ENCODE data around the gene P4HA3. TPM values are rescaled to one million over a fixed set of nuclear protein-coding genes. Genes with fewer than 3 reads are reported as not detected.

P4HA3 gene
- total RNA-seq, 1 donor from 2014 or later, result not detected

DNA sequence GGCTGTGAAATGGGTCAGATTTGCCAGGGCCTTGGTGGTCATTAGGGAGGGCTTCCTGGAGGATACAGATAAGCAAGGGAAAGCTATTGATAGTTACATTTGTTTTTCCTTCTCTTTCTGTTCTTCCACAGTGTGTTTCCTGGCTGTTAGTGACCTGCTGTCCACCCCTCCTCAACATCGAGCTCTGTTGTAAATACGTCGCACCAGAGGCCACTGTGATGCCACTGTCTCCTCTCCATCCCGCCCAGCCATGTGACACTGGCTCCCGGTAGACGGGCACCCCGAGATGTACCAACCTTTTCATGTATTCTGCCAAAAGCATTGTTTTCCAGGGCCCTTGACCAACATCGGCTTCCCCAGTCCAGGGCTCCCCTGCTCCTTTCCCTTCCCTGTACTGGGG lies 58.1 kb downstream of the P4HA3 start:
- no peak for DNase-seq
- TF ChIP-seq CTCF (IDR thresholded peaks at IDR 0.05; ENCODE audit: partially characterized antibody, unreplicated experiment), result no peak
- H3K27ac Mint-ChIP-seq (ENCODE audit: unreplicated experiment), result no peak overlapping the region
- H3K4me3 Mint-ChIP-seq (ENCODE audit: unreplicated experiment), result no peak overlapping the region
- H3K9me3 Mint-ChIP-seq (ENCODE audit: unreplicated experiment), result peaks cover 1% of the 10 kb centered on the region
- no peaks in the 10 kb centered on the region for H3K4me1 Mint-ChIP-seq (ENCODE audit: low read depth, unreplicated experiment)
- peaks cover 17% of the 10 kb centered on the region for H3K36me3 Mint-ChIP-seq (ENCODE audit: unreplicated experiment)
- H3K27me3 Mint-ChIP-seq (ENCODE audit: unreplicated experiment), result no peaks in the 10 kb centered on the region

DNA sequence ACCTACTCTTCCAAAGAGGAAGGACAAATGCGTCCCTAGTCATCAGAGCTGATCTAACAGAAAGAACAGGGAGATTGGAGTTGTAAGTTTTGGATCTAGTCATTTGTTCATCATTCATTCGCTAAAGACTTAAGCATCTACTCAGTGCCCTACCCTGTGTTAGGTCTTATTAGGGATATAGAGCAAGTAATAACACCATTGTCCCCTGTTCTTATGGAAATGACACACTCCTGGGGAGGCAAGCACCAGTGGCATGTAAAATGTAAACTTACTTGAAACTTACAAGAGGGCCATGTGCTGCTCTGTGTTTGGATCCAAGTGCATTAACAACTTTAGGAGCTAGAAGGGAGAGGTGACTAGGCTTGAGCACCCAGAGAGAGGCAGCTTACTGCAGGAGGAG lies 61.9 kb downstream of the P4HA3 start:
- no peak for TF ChIP-seq CTCF (IDR thresholded peaks at IDR 0.05; ENCODE audit: partially characterized antibody, unreplicated experiment)
- no peaks in the 10 kb centered on the region for H3K27me3 Mint-ChIP-seq (ENCODE audit: unreplicated experiment)
- peaks cover 10% of the 10 kb centered on the region for H3K36me3 Mint-ChIP-seq (ENCODE audit: unreplicated experiment)
- no peak overlapping the region for H3K27ac Mint-ChIP-seq (ENCODE audit: unreplicated experiment)
- no peaks in the 10 kb centered on the region for H3K4me1 Mint-ChIP-seq (ENCODE audit: low read depth, unreplicated experiment)
- no peaks in the 10 kb centered on the region for H3K9me3 Mint-ChIP-seq (ENCODE audit: unreplicated experiment)
- H3K4me3 Mint-ChIP-seq (ENCODE audit: unreplicated experiment), result no peak overlapping the region
- no peak for DNase-seq

DNA sequence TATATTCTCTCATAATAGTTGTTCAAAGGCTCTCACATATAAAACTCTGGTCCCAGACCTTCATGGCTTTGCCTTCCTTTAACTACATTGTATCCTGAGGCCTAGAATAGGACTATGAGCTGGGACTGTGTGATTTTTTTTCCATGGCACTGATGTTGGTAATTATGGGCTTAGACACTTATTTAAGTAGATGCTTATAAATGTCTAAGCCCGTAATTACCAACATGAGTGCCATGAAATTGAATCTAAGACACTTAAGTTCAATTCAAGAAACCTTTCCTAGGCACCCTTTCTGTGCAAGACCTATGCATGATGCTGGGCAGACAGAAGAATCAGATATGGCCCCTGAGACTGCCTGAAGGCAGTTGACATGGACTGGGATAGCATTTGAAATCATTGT lies 63.0 kb downstream of the P4HA3 start:
- H3K36me3 Mint-ChIP-seq (ENCODE audit: unreplicated experiment), result peaks cover 7% of the 10 kb centered on the region
- H3K27ac Mint-ChIP-seq (ENCODE audit: unreplicated experiment), result no peak overlapping the region
- no peak overlapping the region for H3K4me3 Mint-ChIP-seq (ENCODE audit: unreplicated experiment)
- no peak for DNase-seq
- H3K9me3 Mint-ChIP-seq (ENCODE audit: unreplicated experiment), result no peaks in the 10 kb centered on the region
- no peaks in the 10 kb centered on the region for H3K27me3 Mint-ChIP-seq (ENCODE audit: unreplicated experiment)
- TF ChIP-seq CTCF (IDR thresholded peaks at IDR 0.05; ENCODE audit: partially characterized antibody, unreplicated experiment), result no peak
- H3K4me1 Mint-ChIP-seq (ENCODE audit: low read depth, unreplicated experiment), result no peaks in the 10 kb centered on the region

- Mint-ChIP-seq H3K36me3 (ENCODE audit: unreplicated experiment) (peaks cover 5% of the 10 kb centered on the region), H3K4me3 (ENCODE audit: unreplicated experiment) (no peak overlapping the region), H3K27ac (ENCODE audit: unreplicated experiment) (no peak overlapping the region), H3K4me1 (ENCODE audit: low read depth, unreplicated experiment) (no peaks in the 10 kb centered on the region), H3K9me3 (ENCODE audit: unreplicated experiment) (no peaks in the 10 kb centered on the region), H3K27me3 (ENCODE audit: unreplicated experiment) (no peaks in the 10 kb centered on the region)
- no peak for TF ChIP-seq CTCF (IDR thresholded peaks at IDR 0.05; ENCODE audit: partially characterized antibody, unreplicated experiment)
- no peak for DNase-seq
Observed at GRCh38 chr11:74238243-74238642, 73.2 kb downstream of the P4HA3 start.

GRCh38 chr11:74237541-74237940 lies 73.9 kb downstream of the P4HA3 start:
- no peak for DNase-seq
- no peak for TF ChIP-seq CTCF (IDR thresholded peaks at IDR 0.05; ENCODE audit: partially characterized antibody, unreplicated experiment)

More at GRCh38 chr11:74237541-74237940, 73.9 kb downstream of the P4HA3 start:
- Mint-ChIP-seq H3K9me3 (ENCODE audit: unreplicated experiment) (no peaks in the 10 kb centered on the region), H3K4me3 (ENCODE audit: unreplicated experiment) (no peak overlapping the region), H3K36me3 (ENCODE audit: unreplicated experiment) (peaks cover 5% of the 10 kb centered on the region), H3K27me3 (ENCODE audit: unreplicated experiment) (no peaks in the 10 kb centered on the region), H3K27ac (ENCODE audit: unreplicated experiment) (no peak overlapping the region), H3K4me1 (ENCODE audit: low read depth, unreplicated experiment) (no peaks in the 10 kb centered on the region)

Measured in glutamatergic neuron (in vitro differentiated cells).